ENCODE measurements around the gene CTNNBIP1. TPM values are rescaled to one million over a fixed set of nuclear protein-coding genes. Genes with fewer than 3 reads are reported as not detected.

Gene CTNNBIP1
- total RNA-seq, 1 experiment from 2014 or later: 14.6 TPM

GRCh38 chr1:9891207-9891606, 18.9 kb downstream of the CTNNBIP1 start:
- Histone ChIP-seq H3K27ac (ENCODE audit: low read depth, low read length, poor library complexity, severe bottlenecking) (peak overlapping the region; percentile 77), H3K4me3 (ENCODE audit: low read depth, low read length, poor library complexity, severe bottlenecking) (no peak overlapping the region), H3K4me1 (ENCODE audit: insufficient read depth, low read length, poor library complexity, severe bottlenecking) (peaks cover 56% of the 10 kb centered on the region), H3K9me3 (ENCODE audit: low read depth, low read length, poor library complexity, severe bottlenecking) (no peaks in the 10 kb centered on the region), H3K36me3 (ENCODE audit: insufficient read depth, low read length, poor library complexity, severe bottlenecking) (no peaks in the 10 kb centered on the region), H3K27me3 (replicated peaks; ENCODE audit: insufficient read depth, low read depth, low read length, poor library complexity) (no peaks in the 10 kb centered on the region)
- ChIA-PET CTCF (interaction anchor here (0.6 kb wide), 2 partner anchors 23 to 974 kb away, joined by 3 read pairs; no protein-coding TSS in a partner anchor), POLR2A (ENCODE audit: low non-redundant PET) (interaction anchor here (0.7 kb wide), 1 partner anchor 391 kb away, joined by 4 read pairs; no protein-coding TSS in a partner anchor)
- TF ChIP-seq, protein P1, sequence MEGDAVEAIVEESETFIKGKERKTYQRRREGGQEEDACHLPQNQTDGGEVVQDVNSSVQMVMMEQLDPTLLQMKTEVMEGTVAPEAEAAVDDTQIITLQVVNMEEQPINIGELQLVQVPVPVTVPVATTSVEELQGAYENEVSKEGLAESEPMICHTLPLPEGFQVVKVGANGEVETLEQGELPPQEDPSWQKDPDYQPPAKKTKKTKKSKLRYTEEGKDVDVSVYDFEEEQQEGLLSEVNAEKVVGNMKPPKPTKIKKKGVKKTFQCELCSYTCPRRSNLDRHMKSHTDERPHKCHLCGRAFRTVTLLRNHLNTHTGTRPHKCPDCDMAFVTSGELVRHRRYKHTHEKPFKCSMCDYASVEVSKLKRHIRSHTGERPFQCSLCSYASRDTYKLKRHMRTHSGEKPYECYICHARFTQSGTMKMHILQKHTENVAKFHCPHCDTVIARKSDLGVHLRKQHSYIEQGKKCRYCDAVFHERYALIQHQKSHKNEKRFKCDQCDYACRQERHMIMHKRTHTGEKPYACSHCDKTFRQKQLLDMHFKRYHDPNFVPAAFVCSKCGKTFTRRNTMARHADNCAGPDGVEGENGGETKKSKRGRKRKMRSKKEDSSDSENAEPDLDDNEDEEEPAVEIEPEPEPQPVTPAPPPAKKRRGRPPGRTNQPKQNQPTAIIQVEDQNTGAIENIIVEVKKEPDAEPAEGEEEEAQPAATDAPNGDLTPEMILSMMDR (conservative IDR thresholded peaks at IDR 0.05; ENCODE audit: low read depth, low read length): no peak
- no peak for TF ChIP-seq EZH2 (IDR thresholded peaks at IDR 0.05; ENCODE audit: borderline replicate concordance, low read depth, low read length, poor library complexity, severe bottlenecking)
- peak; percentile 72 for DNase-seq (ENCODE audit: low spot score)
- intact Hi-C loops (cut with micrococcal nuclease; ENCODE audit: unreplicated experiment): no loop called here
- no TSS peak for BruUV-seq (replicated peaks)

- no peaks in the 10 kb centered on the region for H3K36me3 ChIP-seq (ENCODE audit: insufficient read depth, low read length, poor library complexity, severe bottlenecking)
- BruUV-seq (replicated peaks): no TSS peak
- H3K4me1 ChIP-seq (ENCODE audit: insufficient read depth, low read length, poor library complexity, severe bottlenecking): peaks cover 61% of the 10 kb centered on the region
- peak overlapping the region; percentile 77 for H3K27ac ChIP-seq (ENCODE audit: low read depth, low read length, poor library complexity, severe bottlenecking)
- H3K4me3 ChIP-seq (ENCODE audit: low read depth, low read length, poor library complexity, severe bottlenecking): no peak overlapping the region
- POLR2A ChIA-PET (ENCODE audit: low non-redundant PET): interaction anchor here (0.6 kb wide), 1 partner anchor 109 kb away, joined by 4 read pairs; no protein-coding TSS in a partner anchor
- CTCF ChIA-PET: interaction anchor here (0.6 kb wide), 1 partner anchor 975 kb away, joined by 3 read pairs; no protein-coding TSS in a partner anchor
- TF ChIP-seq, protein P1 (conservative IDR thresholded peaks at IDR 0.05; ENCODE audit: low read depth, low read length): no peak
- no peaks in the 10 kb centered on the region for H3K27me3 ChIP-seq (replicated peaks; ENCODE audit: insufficient read depth, low read depth, low read length, poor library complexity)
- no peaks in the 10 kb centered on the region for H3K9me3 ChIP-seq (ENCODE audit: low read depth, low read length, poor library complexity, severe bottlenecking)
- intact Hi-C loops (cut with micrococcal nuclease; ENCODE audit: unreplicated experiment): no loop called here
- DNase-seq (ENCODE audit: low spot score): peak; percentile 97
These were observed 19.8 kb downstream of the CTNNBIP1 start for GRCh38 chr1:9890224-9890731.

DNA sequence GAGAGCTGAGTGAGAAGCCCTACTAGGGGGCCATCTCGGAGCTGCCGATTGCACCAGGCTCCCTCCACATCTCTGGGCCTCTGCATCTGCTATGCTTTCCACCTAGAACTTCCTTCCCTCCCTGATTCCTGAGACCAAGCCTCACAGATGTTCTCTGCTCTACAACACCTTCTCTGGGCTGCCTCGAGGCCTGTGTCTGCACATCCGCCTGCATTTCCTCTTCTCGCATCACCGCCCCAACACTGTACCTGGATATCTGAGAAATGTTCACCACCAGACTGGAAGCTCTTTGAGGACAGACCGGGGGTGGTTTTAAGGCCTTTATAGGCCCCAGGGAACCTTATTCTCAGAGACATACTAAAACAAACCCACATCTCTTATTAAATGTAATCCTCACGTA, 20.7 kb downstream of the CTNNBIP1 start:
- Histone ChIP-seq H3K27me3 (replicated peaks; ENCODE audit: insufficient read depth, low read depth, low read length, poor library complexity) (no peaks in the 10 kb centered on the region), H3K4me1 (ENCODE audit: insufficient read depth, low read length, poor library complexity, severe bottlenecking) (peaks cover 61% of the 10 kb centered on the region), H3K27ac (ENCODE audit: low read depth, low read length, poor library complexity, severe bottlenecking) (peak overlapping the region; percentile 77), H3K9me3 (ENCODE audit: low read depth, low read length, poor library complexity, severe bottlenecking) (no peaks in the 10 kb centered on the region), H3K4me3 (ENCODE audit: low read depth, low read length, poor library complexity, severe bottlenecking) (no peak overlapping the region), H3K36me3 (ENCODE audit: insufficient read depth, low read length, poor library complexity, severe bottlenecking) (no peaks in the 10 kb centered on the region)
- TF ChIP-seq, protein P1 (conservative IDR thresholded peaks at IDR 0.05; ENCODE audit: low read depth, low read length): no peak
- no TSS peak for BruUV-seq (replicated peaks)
- no peak for DNase-seq (ENCODE audit: low spot score)
- ChIA-PET CTCF (no interaction called here), POLR2A (ENCODE audit: low non-redundant PET) (interaction anchor here (0.6 kb wide), 1 partner anchor 108 kb away, joined by 4 read pairs; no protein-coding TSS in a partner anchor)
- intact Hi-C loops (cut with micrococcal nuclease; ENCODE audit: unreplicated experiment): no loop called here

All from A673 (cell line).